SK-N-SH (cell line): ENCODE data around the gene BAG3. TPM values are rescaled to one million over a fixed set of nuclear protein-coding genes. Genes with fewer than 3 reads are reported as not detected.

Experiments used
- CTCF ChIA-PET: fragments of 300-600, 350-600 bp; formaldehyde crosslinking; extraction: SDS; loops from one replicate; lab custom pipeline; 2021; lab: Yijun Ruan, JAX
- POLR2A ChIA-PET: fragments of 350-600 bp; sonication (Branson Sonifier 250); formaldehyde crosslinking; extraction: SDS; loops from one replicate; lab custom pipeline; 2020; ENCODE audit warnings: antibody characterized with exemption, inconsistent platforms; lab: Yijun Ruan, JAX
- DNase-seq: peaks from one replicate; pipeline ENCODE4 v3.0.0; 2012
- H2AFZ ChIP-seq: fragments of 200-600 bp; sonication (generic); 2 replicates; pipeline ENCODE4 v1.8.1; 2016; ENCODE audit warnings: antibody characterized with exemption, mild to moderate bottlenecking, low read depth
- H3F3A ChIP-seq: fragments of 200-600 bp; sonication (generic); replicated peaks from 2 replicates; pipeline ENCODE3; 2016; ENCODE audit warnings: antibody characterized with exemption, mild to moderate bottlenecking; ENCODE audit not compliant: insufficient read depth
- H3K27ac ChIP-seq, 2 experiments: fragments of 200-500 bp in 1 of 2; fragments of 200-600 bp in 1 of 2; sonication (Bioruptor generic) in 1 of 2; sonication (generic), shearing (Covaris generic) in 1 of 2; 2 replicates each; pipeline versions ENCODE4 v1.5.1 to v1.6.1; 2014 to 2016; ENCODE audit warnings: low read depth in 2 of 2, inconsistent platforms in 1 of 2, low read length in 1 of 2, mild to moderate bottlenecking in 1 of 2, mixed read lengths in 1 of 2
- H3K27me3 ChIP-seq: fragments of 200-600 bp; sonication (generic), shearing (Covaris generic); 2 replicates; pipeline ENCODE4 v1.6.1; 2016; ENCODE audit warnings: mixed run types; ENCODE audit not compliant: insufficient read depth
- H3K36me3 ChIP-seq, 2 experiments: fragments of 200-500 bp in 1 of 2; fragments of 200-600 bp in 1 of 2; sonication (Bioruptor generic) in 1 of 2; sonication (generic) in 1 of 2; replicated peaks in 1 of 2; 2 replicates each; pipeline versions ENCODE3 to v1.5.1; 2014 to 2016; ENCODE audit warnings: low read length in 1 of 2, mild to moderate bottlenecking in 1 of 2; ENCODE audit not compliant: insufficient read depth in 2 of 2, control insufficient read depth in 1 of 2
- H3K4me1 ChIP-seq, 2 experiments: fragments of 200-500 bp in 1 of 2; fragments of 200-600 bp in 1 of 2; sonication (Bioruptor generic) in 1 of 2; sonication (generic), shearing (Covaris generic) in 1 of 2; 2 replicates each; pipeline versions ENCODE4 v1.5.1 to v1.6.1; 2014 to 2016; ENCODE audit warnings: low read depth in 1 of 2, low read length in 1 of 2, mixed run types in 1 of 2; ENCODE audit not compliant: insufficient read depth in 2 of 2, control insufficient read depth in 1 of 2
- H3K4me2 ChIP-seq: fragments of 200-600 bp; sonication (generic), shearing (Covaris generic); 2 replicates; pipeline ENCODE4 v1.6.1; 2017; ENCODE audit warnings: mixed run types
- H3K4me3 ChIP-seq, 2 experiments: fragments of 200-500 bp in 1 of 2; fragments of 200-600 bp in 1 of 2; sonication (Bioruptor generic) in 1 of 2; sonication (generic), shearing (Covaris generic) in 1 of 2; 2 replicates each; pipeline versions ENCODE4 v1.5.1 to v1.8.1; 2014 to 2016; ENCODE audit warnings: low read depth in 2 of 2, inconsistent platforms in 1 of 2, low read length in 1 of 2, mild to moderate bottlenecking in 1 of 2, mixed read lengths in 1 of 2, moderate library complexity in 1 of 2
- H3K79me2 ChIP-seq: fragments of 200-600 bp; sonication (generic); 2 replicates; pipeline ENCODE4 v1.8.1; 2017; ENCODE audit warnings: mild to moderate bottlenecking; ENCODE audit not compliant: insufficient read depth
- H3K9ac ChIP-seq: fragments of 200-600 bp; sonication (generic); 2 replicates; pipeline ENCODE4 v1.6.1; 2017; ENCODE audit warnings: mixed run types
- H3K9me2 ChIP-seq: fragments of 200-600 bp; sonication (generic); 2 replicates; pipeline ENCODE4 v1.6.1; 2017; ENCODE audit warnings: mixed run types
- H3K9me3 ChIP-seq: fragments of 200-600 bp; sonication (generic); 2 replicates; pipeline ENCODE4 v1.6.1; 2017; ENCODE audit warnings: mixed run types, mild to moderate bottlenecking, moderate library complexity
- H4K20me1 ChIP-seq: fragments of 200-600 bp; sonication (generic); 2 replicates; pipeline ENCODE4 v1.6.1; 2017; ENCODE audit warnings: mild to moderate bottlenecking, mixed run types; ENCODE audit not compliant: insufficient read depth
- CHD2 ChIP-seq: fragments of 150-350 bp; IDR thresholded peaks from 2 replicates; pipeline ENCODE4 v1.6.1; 2018; ENCODE audit warnings: low read length; ENCODE audit not compliant: partially characterized antibody
- ELF1 ChIP-seq: IDR thresholded peaks from 2 replicates; pipeline ENCODE4 v1.4.0; 2012
- EP300 ChIP-seq, 2 experiments: IDR thresholded peaks; 2 replicates each; pipeline versions ENCODE4 v1.4.0 to v1.6.1; 2012; ENCODE audit warnings: borderline replicate concordance in 1 of 2, low read depth in 1 of 2, low read length in 1 of 2
- EZH2phosphoT487 ChIP-seq: fragments of 200-600 bp; sonication (generic); IDR thresholded peaks from 2 replicates; pipeline ENCODE4 v1.6.1; 2017; ENCODE audit warnings: low read depth, mixed run types, mild to moderate bottlenecking, antibody characterized with exemption, moderate library complexity, borderline replicate concordance
- FOSL2 ChIP-seq: IDR thresholded peaks from 2 replicates; pipeline ENCODE4 v1.4.0; 2012; ENCODE audit warnings: low read depth, mild to moderate bottlenecking, moderate library complexity, borderline replicate concordance
- GATA2 ChIP-seq: sonication (generic); formaldehyde crosslinking; IDR thresholded peaks from 2 replicates; pipeline ENCODE4 v1.5.0; 2020; ENCODE audit warnings: mild to moderate bottlenecking, missing genetic modification reagents
- MEF2A ChIP-seq: IDR thresholded peaks from 2 replicates; pipeline ENCODE4 v1.4.0; 2012; ENCODE audit warnings: low read depth, borderline replicate concordance
- NRF1 ChIP-seq: IDR thresholded peaks from 2 replicates; pipeline ENCODE4 v1.6.1; 2012; ENCODE audit warnings: low read depth, mild to moderate bottlenecking, low read length
- POLR2AphosphoS5 ChIP-seq: IDR thresholded peaks from 2 replicates; pipeline ENCODE4 v1.6.1; 2012; ENCODE audit warnings: low read depth, low read length
- YY1 ChIP-seq: IDR thresholded peaks from 2 replicates; pipeline ENCODE4 v1.4.0; 2012; ENCODE audit warnings: low read depth, mild to moderate bottlenecking
- WGBS: methylation state at CpG from one replicate; pipeline ENCODE4 v1.1.6; 2017; ENCODE audit warnings: low lambda C conversion rate; 5-methylcytosine and 5-hydroxymethylcytosine counted together
- polyA plus RNA-seq, 3 experiments: library from polyadenylated mRNA; depleted of rRNA; stranded (reverse); fragments of >200 nt; gene quantifications; 2 replicates each; pipeline ENCODE4 v1.2.3, GENCODE V29; 2012
- TF ChIP-seq, protein P1 (sequence below): fragments of 150-350 bp; IDR thresholded peaks from 2 replicates; pipeline ENCODE4 v1.6.1; 2017; ENCODE audit warnings: antibody characterized with exemption, low read length, low read depth, borderline replicate concordance
- TF ChIP-seq, protein P2 (sequence below): IDR thresholded peaks from 2 replicates; pipeline ENCODE4 v1.6.1; 2012; ENCODE audit warnings: mild to moderate bottlenecking, low read depth, low read length, moderate library complexity
- TF ChIP-seq, protein P3 (sequence below): fragments of 200-600 bp; sonication (generic); IDR thresholded peaks from 2 replicates; pipeline ENCODE4 v1.6.1; 2017; ENCODE audit warnings: antibody characterized with exemption, mild to moderate bottlenecking, moderate library complexity
- TF ChIP-seq, protein P4 (sequence below): IDR thresholded peaks from 2 replicates; pipeline ENCODE4 v1.4.0; 2012; ENCODE audit warnings: low read depth, borderline replicate concordance

Gene BAG3
- polyA plus RNA-seq, 1 of the 3 experiments (the other 2 are of a cell fraction) = 9.2 TPM

DNA sequence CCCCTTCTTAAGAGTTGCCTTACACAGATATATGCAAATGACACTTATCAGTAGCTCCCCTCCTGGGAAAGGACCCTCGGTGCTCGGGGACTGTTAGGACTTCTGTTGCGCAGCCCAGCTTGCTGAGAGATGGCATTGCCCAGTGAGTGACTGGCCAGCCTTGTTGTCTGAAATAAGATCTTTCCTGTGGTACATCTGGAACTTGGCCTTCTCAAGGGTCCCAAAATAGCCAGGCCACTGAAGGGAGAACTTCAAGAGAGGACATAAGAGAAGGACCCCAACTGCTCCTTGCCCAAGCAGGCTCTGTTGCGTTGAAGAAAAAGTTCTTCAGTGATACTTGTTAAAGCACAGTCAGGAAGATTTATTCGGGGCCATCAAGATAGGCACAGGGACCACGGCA lies 17.3 kb downstream of the BAG3 start:
- Histone ChIP-seq H3K36me3 (peaks cover 18 to 24% of the 10 kb centered on the region in 2 experiments), H3K9me2 (no peaks in the 10 kb centered on the region), H3K27ac (peak overlapping the region; percentile 64 to 92; a peak in 3 of 4 replicates), H3K27me3 (no peaks in the 10 kb centered on the region), H3K4me1 (peaks cover 20 to 72% of the 10 kb centered on the region in 2 experiments; a peak in 3 of 4 replicates), H3K9me3 (no peaks in the 10 kb centered on the region), H3F3A (peaks cover 42% of the 10 kb centered on the region), H3K79me2 (peaks cover 87% of the 10 kb centered on the region), H3K9ac (peak overlapping the region; percentile 63), H3K4me2 (peak overlapping the region; percentile 74), H2AFZ (no peak overlapping the region), H3K4me3 (no peak overlapping the region), H4K20me1 (peaks cover 23% of the 10 kb centered on the region)
- CTCF ChIA-PET = interaction anchor here (0.6 to 1.9 kb wide), 2 partner anchors 18 kb away, joined by 3 to 11 read pairs; no protein-coding TSS in a partner anchor
- no peak for DNase-seq
- TF ChIP-seq YY1 (no peak), GATA2 (CRISPR knock-in tag) (no peak), MEF2A (no peak), FOSL2 (no peak), ELF1 (no peak), EP300 (IDR thresholded peaks at IDR 0.05; ENCODE audit: borderline replicate concordance in 1 of 2, low read depth in 1 of 2, low read length in 1 of 2) (no peak), EZH2phosphoT487 (no peak), NRF1 (no peak), POLR2AphosphoS5 (no peak)
- TF ChIP-seq, protein P1, sequence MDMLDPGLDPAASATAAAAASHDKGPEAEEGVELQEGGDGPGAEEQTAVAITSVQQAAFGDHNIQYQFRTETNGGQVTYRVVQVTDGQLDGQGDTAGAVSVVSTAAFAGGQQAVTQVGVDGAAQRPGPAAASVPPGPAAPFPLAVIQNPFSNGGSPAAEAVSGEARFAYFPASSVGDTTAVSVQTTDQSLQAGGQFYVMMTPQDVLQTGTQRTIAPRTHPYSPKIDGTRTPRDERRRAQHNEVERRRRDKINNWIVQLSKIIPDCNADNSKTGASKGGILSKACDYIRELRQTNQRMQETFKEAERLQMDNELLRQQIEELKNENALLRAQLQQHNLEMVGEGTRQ = no peak
- TF ChIP-seq, protein P2, sequence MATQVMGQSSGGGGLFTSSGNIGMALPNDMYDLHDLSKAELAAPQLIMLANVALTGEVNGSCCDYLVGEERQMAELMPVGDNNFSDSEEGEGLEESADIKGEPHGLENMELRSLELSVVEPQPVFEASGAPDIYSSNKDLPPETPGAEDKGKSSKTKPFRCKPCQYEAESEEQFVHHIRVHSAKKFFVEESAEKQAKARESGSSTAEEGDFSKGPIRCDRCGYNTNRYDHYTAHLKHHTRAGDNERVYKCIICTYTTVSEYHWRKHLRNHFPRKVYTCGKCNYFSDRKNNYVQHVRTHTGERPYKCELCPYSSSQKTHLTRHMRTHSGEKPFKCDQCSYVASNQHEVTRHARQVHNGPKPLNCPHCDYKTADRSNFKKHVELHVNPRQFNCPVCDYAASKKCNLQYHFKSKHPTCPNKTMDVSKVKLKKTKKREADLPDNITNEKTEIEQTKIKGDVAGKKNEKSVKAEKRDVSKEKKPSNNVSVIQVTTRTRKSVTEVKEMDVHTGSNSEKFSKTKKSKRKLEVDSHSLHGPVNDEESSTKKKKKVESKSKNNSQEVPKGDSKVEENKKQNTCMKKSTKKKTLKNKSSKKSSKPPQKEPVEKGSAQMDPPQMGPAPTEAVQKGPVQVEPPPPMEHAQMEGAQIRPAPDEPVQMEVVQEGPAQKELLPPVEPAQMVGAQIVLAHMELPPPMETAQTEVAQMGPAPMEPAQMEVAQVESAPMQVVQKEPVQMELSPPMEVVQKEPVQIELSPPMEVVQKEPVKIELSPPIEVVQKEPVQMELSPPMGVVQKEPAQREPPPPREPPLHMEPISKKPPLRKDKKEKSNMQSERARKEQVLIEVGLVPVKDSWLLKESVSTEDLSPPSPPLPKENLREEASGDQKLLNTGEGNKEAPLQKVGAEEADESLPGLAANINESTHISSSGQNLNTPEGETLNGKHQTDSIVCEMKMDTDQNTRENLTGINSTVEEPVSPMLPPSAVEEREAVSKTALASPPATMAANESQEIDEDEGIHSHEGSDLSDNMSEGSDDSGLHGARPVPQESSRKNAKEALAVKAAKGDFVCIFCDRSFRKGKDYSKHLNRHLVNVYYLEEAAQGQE = no peak
- POLR2A ChIA-PET = no interaction called here
- 92% methylated on average over 6 of the region's 6 CpGs for WGBS

GRCh38 chr10:119669331-119669730 lies 18.2 kb downstream of the BAG3 start:
- ChIA-PET POLR2A (no interaction called here), CTCF (interaction anchor here (1.9 kb wide), 1 partner anchor 17 kb away, joined by 11 read pairs; no protein-coding TSS in a partner anchor)
- Histone ChIP-seq H3K27me3 (no peaks in the 10 kb centered on the region), H4K20me1 (peaks cover 15% of the 10 kb centered on the region), H3F3A (peaks cover 38% of the 10 kb centered on the region), H3K4me2 (0 out of 2 replicates have a peak overlapping the region, but pooled peaks have one; percentile 74), H3K9me3 (no peaks in the 10 kb centered on the region), H3K79me2 (peaks cover 87% of the 10 kb centered on the region), H2AFZ (no peak overlapping the region), H3K9me2 (no peaks in the 10 kb centered on the region), H3K4me3 (no peak overlapping the region), H3K9ac (no peak overlapping the region), H3K27ac (peak overlapping the region in 1 of 2 experiments; percentile 92; a peak in 2 of 4 replicates), H3K36me3 (peaks cover 24 to 32% of the 10 kb centered on the region in 2 experiments), H3K4me1 (peaks cover 16 to 65% of the 10 kb centered on the region in 2 experiments; a peak in 3 of 4 replicates)
- WGBS = 98% methylated on average over 5 of the region's 5 CpGs
- DNase-seq = no peak
- TF ChIP-seq, protein P3, sequence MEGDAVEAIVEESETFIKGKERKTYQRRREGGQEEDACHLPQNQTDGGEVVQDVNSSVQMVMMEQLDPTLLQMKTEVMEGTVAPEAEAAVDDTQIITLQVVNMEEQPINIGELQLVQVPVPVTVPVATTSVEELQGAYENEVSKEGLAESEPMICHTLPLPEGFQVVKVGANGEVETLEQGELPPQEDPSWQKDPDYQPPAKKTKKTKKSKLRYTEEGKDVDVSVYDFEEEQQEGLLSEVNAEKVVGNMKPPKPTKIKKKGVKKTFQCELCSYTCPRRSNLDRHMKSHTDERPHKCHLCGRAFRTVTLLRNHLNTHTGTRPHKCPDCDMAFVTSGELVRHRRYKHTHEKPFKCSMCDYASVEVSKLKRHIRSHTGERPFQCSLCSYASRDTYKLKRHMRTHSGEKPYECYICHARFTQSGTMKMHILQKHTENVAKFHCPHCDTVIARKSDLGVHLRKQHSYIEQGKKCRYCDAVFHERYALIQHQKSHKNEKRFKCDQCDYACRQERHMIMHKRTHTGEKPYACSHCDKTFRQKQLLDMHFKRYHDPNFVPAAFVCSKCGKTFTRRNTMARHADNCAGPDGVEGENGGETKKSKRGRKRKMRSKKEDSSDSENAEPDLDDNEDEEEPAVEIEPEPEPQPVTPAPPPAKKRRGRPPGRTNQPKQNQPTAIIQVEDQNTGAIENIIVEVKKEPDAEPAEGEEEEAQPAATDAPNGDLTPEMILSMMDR = no peak
- no peak for TF ChIP-seq EZH2phosphoT487
- TF ChIP-seq, protein P2 = no peak
- TF ChIP-seq, protein P4, sequence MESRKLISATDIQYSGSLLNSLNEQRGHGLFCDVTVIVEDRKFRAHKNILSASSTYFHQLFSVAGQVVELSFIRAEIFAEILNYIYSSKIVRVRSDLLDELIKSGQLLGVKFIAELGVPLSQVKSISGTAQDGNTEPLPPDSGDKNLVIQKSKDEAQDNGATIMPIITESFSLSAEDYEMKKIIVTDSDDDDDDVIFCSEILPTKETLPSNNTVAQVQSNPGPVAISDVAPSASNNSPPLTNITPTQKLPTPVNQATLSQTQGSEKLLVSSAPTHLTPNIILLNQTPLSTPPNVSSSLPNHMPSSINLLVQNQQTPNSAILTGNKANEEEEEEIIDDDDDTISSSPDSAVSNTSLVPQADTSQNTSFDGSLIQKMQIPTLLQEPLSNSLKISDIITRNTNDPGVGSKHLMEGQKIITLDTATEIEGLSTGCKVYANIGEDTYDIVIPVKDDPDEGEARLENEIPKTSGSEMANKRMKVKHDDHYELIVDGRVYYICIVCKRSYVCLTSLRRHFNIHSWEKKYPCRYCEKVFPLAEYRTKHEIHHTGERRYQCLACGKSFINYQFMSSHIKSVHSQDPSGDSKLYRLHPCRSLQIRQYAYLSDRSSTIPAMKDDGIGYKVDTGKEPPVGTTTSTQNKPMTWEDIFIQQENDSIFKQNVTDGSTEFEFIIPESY = no peak
- TF ChIP-seq CHD2 = no peak
